HUDEP-2 (cell line): ENCODE data around the gene CUL4B.
"Not testable (repeated sequence)": the region's sequence is repeated elsewhere in the genome, so short reads cannot be mapped to it uniquely, and the experiment has no call there.

Experiments used
- DNase-seq, 76 experiments: peaks; one replicate each; lab custom pipeline; 2025; ENCODE audit not compliant: unreplicated experiment in 76 of 76; lab: John Stamatoyannopoulos, UW

The CUL4B gene

GRCh38 chrX:120560842-120561633 is at the start of gene CUL4B:
CUL4B (minus strand) TSS chrX:120560962; CDS start chrX:120560638, 324 bp downstream.
- peak in 75 of 76 experiments; percentile 14 to 88 (median 76) for DNase-seq

GRCh38 chrX:120604361-120604782 is 43.6 kb upstream of the CUL4B start:
- peak in 21 of 76 experiments; percentile 0 to 21 (median 1) for DNase-seq

- peak in 75 of 76 experiments; percentile 2 to 87 (median 71) for DNase-seq
Measured at GRCh38 chrX:120603707-120604360, 43.1 kb upstream of the CUL4B start, which contains the start of gene MCTS1. MCTS1 (plus strand) TSS chrX:120604101; CDS start chrX:120604237, 136 bp downstream.

- DNase-seq: no peak
Measured at GRCh38 chrX:120585702-120586101, 24.9 kb upstream of the CUL4B start.

GRCh38 chrX:120575379-120576114 is 14.8 kb upstream of the CUL4B start:
- peak in 1 of 76 experiments; percentile 0 for DNase-seq

- DNase-seq: not testable (repeated sequence)
Measured at GRCh38 chrX:120573806-120574205, 13.0 kb upstream of the CUL4B start.

GRCh38 chrX:120570011-120570600 is 9.3 kb upstream of the CUL4B start:
- peak in 6 of 76 experiments; percentile 1 to 24 (median 11) for DNase-seq

- DNase-seq: no peak
Measured at GRCh38 chrX:120568609-120569008, 7.8 kb upstream of the CUL4B start.

GRCh38 chrX:120568035-120568434 is 7.3 kb upstream of the CUL4B start:
- DNase-seq: no peak

- no peak for DNase-seq
Measured at GRCh38 chrX:120566817-120567216, 6.1 kb upstream of the CUL4B start.

- no peak for DNase-seq
Measured at GRCh38 chrX:120564925-120565324, 4.2 kb upstream of the CUL4B start.

GRCh38 chrX:120562569-120562926 is 1.8 kb upstream of the CUL4B start:
- no peak for DNase-seq

GRCh38 chrX:120561634-120562568 is 1.1 kb upstream of the CUL4B start:
- DNase-seq: peak in 2 of 76 experiments; percentile 10 to 22

GRCh38 chrX:120560405-120560841 is 339 bp downstream of the CUL4B start:
- peak in 25 of 76 experiments; percentile 0 to 38 (median 6) for DNase-seq

- no peak for DNase-seq
Measured at GRCh38 chrX:120559804-120560203, 958 bp downstream of the CUL4B start.

- DNase-seq: no peak
Measured at GRCh38 chrX:120556251-120556650, 4.5 kb downstream of the CUL4B start.

- DNase-seq: peak in 15 of 76 experiments; percentile 0 to 29 (median 1)
Measured at GRCh38 chrX:120549483-120550452, 11.0 kb downstream of the CUL4B start.

GRCh38 chrX:120536061-120536460 is 24.7 kb downstream of the CUL4B start:
- DNase-seq: no peak
